GM21390 (cell line): ENCODE data around the gene INPP4B.

ENCODE experiments used
- ATAC-seq: cut with Tn5 transposase; IDR thresholded peaks from one replicate; pipeline ENCODE4 v1.9.1; 2021; ENCODE audit not compliant: unreplicated experiment

INPP4B gene

GRCh38 chr4:142485452-142485851 is 360.6 kb downstream of the INPP4B start:
- ATAC-seq: no peak

GRCh38 chr4:142480244-142480643 is 365.9 kb downstream of the INPP4B start:
- ATAC-seq: no peak

- no peak for ATAC-seq
Observed at GRCh38 chr4:142475663-142476062, 370.4 kb downstream of the INPP4B start.

GRCh38 chr4:142474398-142475087 is 371.6 kb downstream of the INPP4B start:
- no peak for ATAC-seq

- ATAC-seq: no peak
Observed at GRCh38 chr4:142473960-142474338, 372.2 kb downstream of the INPP4B start.

GRCh38 chr4:142473218-142473959 is 372.7 kb downstream of the INPP4B start:
- no peak for ATAC-seq

GRCh38 chr4:142467088-142467487 is 379.0 kb downstream of the INPP4B start:
- ATAC-seq: no peak

- ATAC-seq: no peak
Observed at GRCh38 chr4:142465526-142465925, 380.6 kb downstream of the INPP4B start.

GRCh38 chr4:142463206-142463605 is 382.9 kb downstream of the INPP4B start:
- ATAC-seq: no peak

- no peak for ATAC-seq
Observed at GRCh38 chr4:142452161-142452855, 393.8 kb downstream of the INPP4B start.

- ATAC-seq: no peak
Observed at GRCh38 chr4:142449771-142450373, 396.2 kb downstream of the INPP4B start.

GRCh38 chr4:142447009-142447408 is 399.1 kb downstream of the INPP4B start:
- no peak for ATAC-seq

GRCh38 chr4:142443469-142443868 is 402.6 kb downstream of the INPP4B start:
- ATAC-seq: no peak

GRCh38 chr4:142440093-142440492 is 406.0 kb downstream of the INPP4B start:
- ATAC-seq: no peak

- ATAC-seq: no peak
Observed at GRCh38 chr4:142435599-142436235, 410.4 kb downstream of the INPP4B start.

GRCh38 chr4:142434519-142435224 is 411.4 kb downstream of the INPP4B start:
- no peak for ATAC-seq

- ATAC-seq: no peak
Observed at GRCh38 chr4:142428715-142429114, 417.4 kb downstream of the INPP4B start.

GRCh38 chr4:142427456-142427855 is 418.6 kb downstream of the INPP4B start:
- no peak for ATAC-seq

- ATAC-seq: no peak
Observed at GRCh38 chr4:142423861-142424260, 422.2 kb downstream of the INPP4B start.

- no peak for ATAC-seq
Observed at GRCh38 chr4:142420311-142421095, 425.6 kb downstream of the INPP4B start.
